Mucosa of descending colon (tissue), 3 donors: ENCODE results near the gene FSTL4. TPM values are rescaled to one million over a fixed set of nuclear protein-coding genes. Genes with fewer than 3 reads are reported as not detected.

Experiments
- ATAC-seq: fragments of 200-7000 bp; cut with Tn5 transposase; one replicate; pipeline ENCODE4 v1.9.1; 2020; ENCODE audit warnings: mild to moderate bottlenecking, moderate library complexity
- DNase-seq, 3 donors: peaks; one replicate each; pipeline ENCODE4 v3.0.0-alpha.2; 2020
- H3K36me3 ChIP-seq: fragments of 200-600 bp; one replicate; pipeline ENCODE4 v1.8.0; 2021; ENCODE audit warnings: low read depth, mild to moderate bottlenecking
- H3K4me1 ChIP-seq: fragments of 200-600 bp; one replicate; pipeline ENCODE4 v1.8.0; 2021; ENCODE audit warnings: low read depth, mild to moderate bottlenecking
- H3K4me3 ChIP-seq: fragments of 200-600 bp; one replicate; pipeline ENCODE4 v1.8.0; 2021; ENCODE audit warnings: mild to moderate bottlenecking
- H3K9me3 ChIP-seq: fragments of 200-600 bp; one replicate; pipeline ENCODE4 v1.8.0; 2021; ENCODE audit warnings: mild to moderate bottlenecking
- CTCF ChIP-seq: fragments of 200-600 bp; IDR thresholded peaks from one replicate; pipeline ENCODE4 v1.8.0; 2022; ENCODE audit warnings: antibody characterized with exemption, mild to moderate bottlenecking
- intact Hi-C, 2 donors: fragments of 100-400 bp; cut with DNase I in 1 of 2; cut with micrococcal nuclease in 1 of 2; formaldehyde crosslinking; loops; one replicate each; pipeline versions ENCODE4 v1.11.0 to v1.11.1; 2022; cut with DNase I, micrococcal nuclease
- total RNA-seq, 3 donors: library from RNA; stranded (reverse); fragmentation: NEBNext Ultra II Directional in 2 of 3; extraction: Animal tissue kit (Norgen Biotek cat#: 25700) in 2 of 3; gene quantifications; one replicate each; pipeline versions ENCODE4 v1.2.1 to v1.2.4, GENCODE V29; 2021 to 2023
- donor health status: DM: no; HTN: no; CAD: no; lungs with moderate emphysema.
- donor health status: DM: no; HTN: no; CAD: no.
- donor health status: DM: no; HTN: yes; CAD: no.

FSTL4 gene
- total RNA-seq, 3 donors from 2014 or later, result 0.29 to 0.77 (median 0.57) TPM

- Histone ChIP-seq H3K36me3 (no peaks in the 10 kb centered on the region), H3K4me1 (no peaks in the 10 kb centered on the region), H3K4me3 (no peak overlapping the region), H3K9me3 (no peaks in the 10 kb centered on the region)
- DNase-seq (no peak), ATAC-seq (no peak)
- no peak for TF ChIP-seq CTCF
- intact Hi-C loops, result no loop called here
Observed at GRCh38 chr5:133393776-133394476, 218.4 kb downstream of the FSTL4 start.

- H3K4me1 ChIP-seq, result no peaks in the 10 kb centered on the region
- no peak for DNase-seq
- H3K9me3 ChIP-seq, result no peaks in the 10 kb centered on the region
- H3K36me3 ChIP-seq, result no peaks in the 10 kb centered on the region
- TF ChIP-seq CTCF, result no peak
- no peak for ATAC-seq
- no peak overlapping the region for H3K4me3 ChIP-seq
- intact Hi-C loops, result no loop called here
Observed at GRCh38 chr5:133392448-133392847, 219.9 kb downstream of the FSTL4 start.

GRCh38 chr5:133391354-133392136 lies 220.8 kb downstream of the FSTL4 start:
- no peak overlapping the region for H3K4me3 ChIP-seq
- no peak for ATAC-seq
- intact Hi-C loops, result no loop called here
- H3K36me3 ChIP-seq, result no peaks in the 10 kb centered on the region
- no peak for DNase-seq
- TF ChIP-seq CTCF, result no peak
- H3K4me1 ChIP-seq, result no peaks in the 10 kb centered on the region
- no peaks in the 10 kb centered on the region for H3K9me3 ChIP-seq

- no peak for ATAC-seq
Observed at GRCh38 chr5:133390416-133391353, 221.7 kb downstream of the FSTL4 start.

More at GRCh38 chr5:133390416-133391353, 221.7 kb downstream of the FSTL4 start:
- TF ChIP-seq CTCF, result no peak
- intact Hi-C loops, result no loop called here
- H3K36me3 ChIP-seq, result no peaks in the 10 kb centered on the region
- no peaks in the 10 kb centered on the region for H3K9me3 ChIP-seq
- no peaks in the 10 kb centered on the region for H3K4me1 ChIP-seq
- no peak for DNase-seq
- H3K4me3 ChIP-seq, result no peak overlapping the region
